Measurements from ENCODE around the gene IL1A. TPM values are rescaled to one million over a fixed set of nuclear protein-coding genes. Genes with fewer than 3 reads are reported as not detected.
"Not testable (repeated sequence)": the region's sequence is repeated elsewhere in the genome, so short reads cannot be mapped to it uniquely, and the experiment has no call there.

IL1A gene, protein sequence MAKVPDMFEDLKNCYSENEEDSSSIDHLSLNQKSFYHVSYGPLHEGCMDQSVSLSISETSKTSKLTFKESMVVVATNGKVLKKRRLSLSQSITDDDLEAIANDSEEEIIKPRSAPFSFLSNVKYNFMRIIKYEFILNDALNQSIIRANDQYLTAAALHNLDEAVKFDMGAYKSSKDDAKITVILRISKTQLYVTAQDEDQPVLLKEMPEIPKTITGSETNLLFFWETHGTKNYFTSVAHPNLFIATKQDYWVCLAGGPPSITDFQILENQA
- 1 to 10 TPM; 1.3 to 3.5 TPM for total RNA-seq
- 10 to 100 TPM in 1 of 2 donors, 1 to 10 TPM in 1; 1.1 to 15.5 TPM for polyA plus RNA-seq
- long read RNA-seq, donor 1: 0 reads
- long read RNA-seq, donor 2: 0 reads
- long read RNA-seq, donor 3: 0 reads
- long read RNA-seq, donor 4: 0 reads
- long read RNA-seq, donor 5: 0 reads

DNA sequence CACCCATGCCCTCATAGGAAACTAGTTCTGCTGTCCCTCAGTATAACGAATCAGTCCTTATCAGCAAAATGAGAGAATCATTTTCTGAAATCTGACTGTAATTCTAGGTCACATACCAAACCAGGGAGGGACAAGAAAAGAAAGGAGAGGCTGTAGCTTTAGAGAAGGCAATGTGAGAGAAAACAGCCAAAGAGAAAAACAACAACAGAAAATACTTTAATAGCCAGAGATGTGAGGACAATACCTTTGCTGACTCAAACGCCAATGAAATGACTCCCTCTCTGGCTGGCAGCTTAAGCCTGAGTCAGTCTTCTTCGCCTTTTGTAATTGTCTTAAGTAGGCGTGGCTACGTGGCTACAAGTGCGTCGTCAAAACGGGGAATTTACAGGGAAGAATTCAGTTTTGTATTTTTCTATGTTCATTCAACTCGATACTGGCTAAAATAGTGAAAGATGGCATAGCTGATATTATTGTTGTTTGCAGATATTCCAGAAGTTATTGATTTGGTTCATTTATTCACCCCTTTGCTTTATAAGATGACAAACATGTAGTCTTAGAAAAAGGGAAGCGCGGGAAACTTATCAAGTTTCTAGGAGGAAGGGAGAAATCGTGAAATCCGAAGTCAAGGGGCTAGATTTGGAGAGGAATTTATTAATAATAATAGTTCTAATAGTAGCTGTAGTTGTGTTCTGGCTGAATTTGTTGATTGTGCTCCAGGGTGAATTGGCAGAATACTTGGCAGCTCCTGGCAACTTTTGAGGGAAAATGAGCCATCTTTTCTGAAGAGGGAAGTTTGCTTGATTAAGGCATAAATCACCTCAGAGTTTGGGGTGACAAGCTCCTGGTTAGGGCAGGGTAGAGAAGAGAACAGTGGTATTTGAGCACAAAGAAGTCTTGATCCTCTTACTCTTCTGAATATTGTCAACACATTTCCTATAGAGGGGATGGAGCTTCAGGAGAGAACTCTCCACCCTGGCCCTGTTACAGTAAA lies at the start of gene IL1A:
IL1A (minus strand) TSS at position 295 of the 991 bp plus-strand sequence. CDS start 723 bp downstream, outside the sequence.
- H3K9me3 ChIP-seq (ENCODE audit: control insufficient read depth in 4 of 4, insufficient read depth in 3 of 4, low read length in 3 of 4): no peaks in the 10 kb centered on the region
- H3K27me3 ChIP-seq (ENCODE audit: control insufficient read depth in 3 of 3, insufficient read depth in 3 of 3, low read length in 2 of 3): no peaks in the 10 kb centered on the region
- H3K4me1 ChIP-seq (ENCODE audit: control insufficient read depth in 5 of 5, insufficient read depth in 5 of 5, low read length in 5 of 5): no peaks in the 10 kb centered on the region
- no peak for TF ChIP-seq CTCF (IDR thresholded peaks at IDR 0.05; ENCODE audit: control extremely low read depth, extremely low read depth)
- H3K9ac ChIP-seq (ENCODE audit: insufficient read depth in 1 of 2, low read length in 2 of 2): no peak within 1 kb of the TSS
- H3K4me3 ChIP-seq: no peak within 1 kb of the TSS
- ATAC-seq (ENCODE audit: insufficient read depth, low FRiP score) (no peak), DNase-seq (no peak)
- no peak within 1 kb of the TSS for H3K27ac ChIP-seq (ENCODE audit: low read depth in 1 of 2, low read length in 1 of 2)
- H3K36me3 ChIP-seq (ENCODE audit: control insufficient read depth in 4 of 4, insufficient read depth in 4 of 4, low read length in 4 of 4): no peaks in the 10 kb centered on the region
- 50 to 53% methylated on average over 13 of the region's 13 CpGs for WGBS, 2 donors

DNA sequence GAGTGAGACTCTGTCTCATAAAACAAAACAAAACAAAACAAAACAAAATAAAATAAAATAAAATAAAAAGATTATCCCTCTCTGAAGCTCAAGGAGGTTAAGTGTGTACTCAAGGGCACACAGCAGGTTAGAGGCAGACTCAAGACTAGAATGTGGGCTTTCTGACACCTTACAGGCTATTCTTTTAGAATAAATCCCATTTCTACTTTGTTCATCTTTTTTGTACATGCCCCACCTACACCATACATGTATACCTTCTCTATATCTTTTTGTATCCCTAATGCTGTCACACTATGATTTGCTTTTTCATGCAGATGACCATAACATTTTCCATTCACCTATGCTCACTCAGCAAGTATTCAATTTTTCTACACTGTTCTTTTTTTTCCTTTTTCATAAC lies 49.7 kb upstream of the IL1A start:
- Histone ChIP-seq H3K27ac (ENCODE audit: low read depth in 1 of 2, low read length in 1 of 2) (no peak overlapping the region), H3K27me3 (ENCODE audit: control insufficient read depth in 3 of 3, insufficient read depth in 3 of 3, low read length in 2 of 3) (no peaks in the 10 kb centered on the region), H3K9me3 (ENCODE audit: control insufficient read depth in 4 of 4, insufficient read depth in 3 of 4, low read length in 3 of 4) (no peaks in the 10 kb centered on the region), H3K9ac (ENCODE audit: insufficient read depth in 1 of 2, low read length in 2 of 2) (no peak overlapping the region), H3K36me3 (ENCODE audit: control insufficient read depth in 4 of 4, insufficient read depth in 4 of 4, low read length in 4 of 4) (no peaks in the 10 kb centered on the region), H3K4me1 (ENCODE audit: control insufficient read depth in 5 of 5, insufficient read depth in 5 of 5, low read length in 5 of 5) (peaks cover 0 to 6% (median 0%) of the 10 kb centered on the region in 5 donors), H3K4me3 (no peak overlapping the region)
- ATAC-seq (ENCODE audit: insufficient read depth, low FRiP score): no peak
- no peak for DNase-seq
- no peak for TF ChIP-seq CTCF (IDR thresholded peaks at IDR 0.05; ENCODE audit: control extremely low read depth, extremely low read depth)

- not testable (repeated sequence) for DNase-seq; H3K4me1 ChIP-seq (ENCODE audit: control insufficient read depth in 5 of 5, insufficient read depth in 5 of 5, low read length in 5 of 5); H3K27me3 ChIP-seq (ENCODE audit: control insufficient read depth in 3 of 3, insufficient read depth in 3 of 3, low read length in 2 of 3); H3K9ac ChIP-seq (ENCODE audit: insufficient read depth in 1 of 2, low read length in 2 of 2); H3K9me3 ChIP-seq (ENCODE audit: control insufficient read depth in 4 of 4, insufficient read depth in 3 of 4, low read length in 3 of 4); H3K36me3 ChIP-seq (ENCODE audit: control insufficient read depth in 4 of 4, insufficient read depth in 4 of 4, low read length in 4 of 4); H3K27ac ChIP-seq (ENCODE audit: low read depth in 1 of 2, low read length in 1 of 2); H3K4me3 ChIP-seq; ATAC-seq (ENCODE audit: insufficient read depth, low FRiP score)
- WGBS, 2 donors: 89 to 94% methylated on average over 5 of the region's 5 CpGs
Observed at GRCh38 chr2:112833639-112833931, 49.3 kb upstream of the IL1A start.
